Measurements from ENCODE around the gene MTHFR. TPM values are rescaled to one million over a fixed set of nuclear protein-coding genes. Genes with fewer than 3 reads are reported as not detected.

MTHFR gene
- total and polyA plus RNA-seq, 2 of the 8 experiments (the other 6 are each of a cell fraction or from before 2014, with no cell fraction given) = 8.7 to 18.5 TPM

DNA sequence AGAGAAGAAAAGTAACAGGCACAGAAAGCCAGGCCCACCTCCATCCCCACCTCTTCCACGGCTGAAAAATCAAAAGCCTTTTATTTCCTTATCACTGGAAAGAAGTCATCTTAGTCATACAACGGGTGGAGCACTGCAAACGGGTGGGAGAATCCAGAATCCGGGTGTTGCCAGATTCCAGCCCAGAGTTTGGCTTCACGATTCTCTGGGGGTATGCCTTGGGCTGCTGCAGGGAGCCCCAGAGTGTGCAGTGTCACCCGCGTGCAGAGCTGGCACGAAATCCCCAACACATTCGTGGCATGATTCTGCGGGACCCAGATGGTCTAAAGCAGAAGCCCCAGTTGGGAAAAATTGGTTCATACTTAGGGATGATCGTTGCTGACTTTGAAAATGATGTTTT, 44.4 kb upstream of the MTHFR start (continued):
- TF ChIP-seq SIRT6 (IDR thresholded peaks at IDR 0.05; ENCODE audit: low read length) (no peak), TCF12 (IDR thresholded peaks at IDR 0.05; ENCODE audit: low read depth, low read length) (no peak), SAP30 (IDR thresholded peaks at IDR 0.05; ENCODE audit: insufficient read depth, insufficient replicate concordance, low read length) (no peak)

All from H1 (cell line).